Measurements from ENCODE around the gene BRD4.

BRD4 gene

GRCh38 chr19:15260939-15261338 lies 71.4 kb downstream of the BRD4 start:
- no peaks in the 10 kb centered on the region for H3K27me3 ChIP-seq
- no peak for TF ChIP-seq CTCF (IDR thresholded peaks at IDR 0.05)
- H3K9me3 ChIP-seq = no peaks in the 10 kb centered on the region
- no peaks in the 10 kb centered on the region for H3K4me1 ChIP-seq (ENCODE audit: control insufficient read depth in 1 of 2, insufficient read depth in 1 of 2, low read depth in 1 of 2, low read length in 1 of 2)
- H3K36me3 ChIP-seq = peaks cover 100% of the 10 kb centered on the region
- no peak overlapping the region for H3K27ac ChIP-seq
- no peak overlapping the region for H3K4me3 ChIP-seq (ENCODE audit: low read depth in 1 of 2, low read length in 1 of 2)

DNA sequence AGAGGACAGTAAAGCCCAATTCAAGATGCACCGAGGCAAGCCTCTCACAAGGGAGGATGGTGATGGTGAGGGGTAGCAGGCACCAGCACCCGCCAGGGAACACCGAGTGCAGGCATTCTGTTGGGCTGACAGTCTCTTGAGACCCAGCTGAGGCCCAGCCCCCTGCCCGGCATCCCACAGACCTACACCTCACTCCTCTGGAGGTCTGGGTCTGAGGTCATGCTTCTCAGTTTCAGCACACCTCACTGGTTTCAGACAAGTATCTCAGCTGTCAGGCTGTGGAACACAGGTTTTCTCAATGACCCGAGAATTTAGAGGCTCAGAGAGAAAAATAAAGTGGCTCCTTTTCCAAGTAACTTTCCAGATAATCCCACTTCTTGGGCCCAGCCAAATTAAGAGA lies 72.4 kb downstream of the BRD4 start:
- peaks cover 100% of the 10 kb centered on the region for H3K36me3 ChIP-seq
- no peak for TF ChIP-seq CTCF (IDR thresholded peaks at IDR 0.05)
- no peak overlapping the region for H3K27ac ChIP-seq

GRCh38 chr19:15257782-15258181 lies 74.6 kb downstream of the BRD4 start:
- Histone ChIP-seq H3K4me1 (ENCODE audit: control insufficient read depth in 1 of 2, insufficient read depth in 1 of 2, low read depth in 1 of 2, low read length in 1 of 2) (no peaks in the 10 kb centered on the region), H3K27me3 (no peaks in the 10 kb centered on the region), H3K4me3 (ENCODE audit: low read depth in 1 of 2, low read length in 1 of 2) (no peak overlapping the region), H3K36me3 (peaks cover 100% of the 10 kb centered on the region), H3K27ac (no peak overlapping the region), H3K9me3 (no peaks in the 10 kb centered on the region)
- no peak for TF ChIP-seq CTCF (IDR thresholded peaks at IDR 0.05)

More for the DNA sequence above, 72.4 kb downstream of the BRD4 start:
- Histone ChIP-seq H3K4me1 (ENCODE audit: control insufficient read depth in 1 of 2, insufficient read depth in 1 of 2, low read depth in 1 of 2, low read length in 1 of 2) (no peaks in the 10 kb centered on the region), H3K27me3 (no peaks in the 10 kb centered on the region), H3K4me3 (ENCODE audit: low read depth in 1 of 2, low read length in 1 of 2) (no peak overlapping the region), H3K9me3 (no peaks in the 10 kb centered on the region)

DNA sequence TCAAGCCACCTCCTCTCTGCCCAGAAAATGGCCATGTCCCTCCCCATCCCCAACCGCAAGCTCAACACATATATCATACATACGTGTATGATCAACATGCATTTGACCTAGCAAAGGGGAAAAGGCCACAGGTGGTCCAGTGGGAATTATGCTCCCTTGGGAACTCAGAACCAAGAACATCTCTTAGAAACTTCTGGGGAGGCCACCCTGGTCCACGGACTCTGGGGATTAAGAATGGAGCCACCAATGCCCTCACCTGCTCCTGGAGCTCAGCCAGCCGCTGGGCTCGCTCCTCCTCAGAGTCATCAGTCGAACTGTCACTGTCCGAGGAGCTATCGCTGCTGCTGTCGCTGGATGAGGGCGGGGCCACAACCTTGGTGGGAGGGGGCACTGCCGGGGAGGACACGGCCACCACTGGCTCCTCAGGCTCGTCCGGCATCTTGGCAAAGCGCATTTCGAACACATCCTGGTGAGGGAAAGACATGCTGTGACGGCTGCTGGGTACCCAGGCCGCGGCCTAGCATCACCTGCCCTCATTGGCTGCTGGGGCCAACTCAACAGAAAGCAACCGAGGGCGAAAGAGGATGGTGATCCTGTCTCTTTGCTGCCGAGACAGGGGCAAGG lies 75.5 kb downstream of the BRD4 start:
- no peak for TF ChIP-seq CTCF (IDR thresholded peaks at IDR 0.05)
- no peak overlapping the region for H3K27ac ChIP-seq
- H3K4me1 ChIP-seq (ENCODE audit: control insufficient read depth in 1 of 2, insufficient read depth in 1 of 2, low read depth in 1 of 2, low read length in 1 of 2) = no peaks in the 10 kb centered on the region
- no peak overlapping the region for H3K4me3 ChIP-seq (ENCODE audit: low read depth in 1 of 2, low read length in 1 of 2)
- H3K9me3 ChIP-seq = no peaks in the 10 kb centered on the region
- no peaks in the 10 kb centered on the region for H3K27me3 ChIP-seq
- H3K36me3 ChIP-seq = peaks cover 100% of the 10 kb centered on the region

- Histone ChIP-seq H3K27ac (no peak overlapping the region), H3K4me1 (ENCODE audit: control insufficient read depth in 1 of 2, insufficient read depth in 1 of 2, low read depth in 1 of 2, low read length in 1 of 2) (no peaks in the 10 kb centered on the region), H3K36me3 (peaks cover 100% of the 10 kb centered on the region), H3K4me3 (ENCODE audit: low read depth in 1 of 2, low read length in 1 of 2) (no peak overlapping the region), H3K9me3 (no peaks in the 10 kb centered on the region), H3K27me3 (no peaks in the 10 kb centered on the region)
- TF ChIP-seq CTCF (IDR thresholded peaks at IDR 0.05) = no peak
These were observed 76.9 kb downstream of the BRD4 start for GRCh38 chr19:15255359-15255990.

Measured in neutrophil (primary cell).